OCI-LY1 (cell line): ENCODE results near the gene PRTN3.
A peak's percentile ranks its signal among the peaks of the same experiment; 100 is the strongest.

Experiments
- H2AFZ ChIP-seq: fragments of 200-600 bp; sonication (generic), shearing (Covaris generic); 2 replicates; pipeline ENCODE4 v1.6.0; 2014; ENCODE audit warnings: antibody characterized with exemption, mild to moderate bottlenecking, low read length
- H3F3A ChIP-seq: fragments of 200-600 bp; sonication (generic), shearing (Covaris generic); 2 replicates; pipeline ENCODE4 v1.6.0; 2014; ENCODE audit warnings: mild to moderate bottlenecking, antibody characterized with exemption, low read length, moderate library complexity; ENCODE audit not compliant: insufficient read depth
- H3K27ac ChIP-seq: fragments of 200-600 bp; sonication (generic); 2 replicates; pipeline ENCODE4 v1.5.1; 2014; ENCODE audit warnings: low read length, mixed run types, mild to moderate bottlenecking, low read depth; ENCODE audit not compliant: poor library complexity, severe bottlenecking
- H3K27me3 ChIP-seq: fragments of 200-600 bp; sonication (generic); 2 replicates; pipeline ENCODE4 v1.6.0; 2014; ENCODE audit warnings: antibody characterized with exemption, mild to moderate bottlenecking, low read length, moderate library complexity; ENCODE audit not compliant: insufficient read depth
- H3K36me3 ChIP-seq: fragments of 200-600 bp; sonication (generic); 2 replicates; pipeline ENCODE4 v1.6.1; 2014; ENCODE audit warnings: mild to moderate bottlenecking, antibody characterized with exemption, low read length, moderate library complexity, mixed read lengths; ENCODE audit not compliant: insufficient read depth
- H3K4me1 ChIP-seq: fragments of 200-600 bp; sonication (generic); 2 replicates; pipeline ENCODE4 v1.5.1; 2014; ENCODE audit warnings: mild to moderate bottlenecking, low read length, moderate library complexity; ENCODE audit not compliant: insufficient read depth, severe bottlenecking
- H3K4me2 ChIP-seq: fragments of 200-600 bp; sonication (generic), shearing (Covaris generic); 2 replicates; pipeline ENCODE4 v1.6.1; 2014; ENCODE audit warnings: low read length
- H3K4me3 ChIP-seq: fragments of 200-600 bp; sonication (generic); 2 replicates; pipeline ENCODE4 v1.5.1; 2014; ENCODE audit warnings: low read length, low read depth, mild to moderate bottlenecking, mixed read lengths; ENCODE audit not compliant: poor library complexity, severe bottlenecking
- H3K79me2 ChIP-seq: fragments of 200-600 bp; shearing (Covaris generic); 2 replicates; pipeline ENCODE4 v1.6.1; 2016; ENCODE audit warnings: mixed run types, low read length, mixed read lengths; ENCODE audit not compliant: insufficient read depth
- H3K9ac ChIP-seq: fragments of 200-600 bp; sonication (generic), shearing (Covaris generic); 2 replicates; pipeline ENCODE4 v1.6.1; 2014; ENCODE audit warnings: mild to moderate bottlenecking, low read length, mixed read lengths
- H3K9me2 ChIP-seq: fragments of 200-600 bp; sonication (generic), shearing (Covaris generic); 2 replicates; pipeline ENCODE4 v1.6.1; 2014; ENCODE audit warnings: low read depth, mild to moderate bottlenecking, low read length, mixed read lengths
- H3K9me3 ChIP-seq: fragments of 200-600 bp; shearing (Covaris generic); 2 replicates; pipeline ENCODE4 v1.6.1; 2014; ENCODE audit warnings: low read length, mixed read lengths
- H4K20me1 ChIP-seq: fragments of 200-600 bp; sonication (generic), shearing (Covaris generic); 2 replicates; pipeline ENCODE4 v1.6.0; 2016; ENCODE audit warnings: mild to moderate bottlenecking, low read length; ENCODE audit not compliant: insufficient read depth
- EZH2 ChIP-seq: fragments of 200-600 bp; sonication (generic), shearing (Covaris generic); IDR thresholded peaks from 2 replicates; pipeline ENCODE4 v1.8.0; 2017; ENCODE audit warnings: borderline replicate concordance, mixed run types, mild to moderate bottlenecking, antibody characterized with exemption, low read length, moderate library complexity, mixed read lengths
- TF ChIP-seq, protein P1 (sequence below): fragments of 200-600 bp; sonication (generic), shearing (Covaris generic); IDR thresholded peaks from 2 replicates; pipeline ENCODE4 v1.5.1; 2017; ENCODE audit warnings: mild to moderate bottlenecking, antibody characterized with exemption, low read length, moderate library complexity, mixed read lengths

PRTN3 gene

GRCh38 chr19:887599-887998 is 46.8 kb downstream of the PRTN3 start:
- no peak for TF ChIP-seq EZH2
- TF ChIP-seq, protein P1, sequence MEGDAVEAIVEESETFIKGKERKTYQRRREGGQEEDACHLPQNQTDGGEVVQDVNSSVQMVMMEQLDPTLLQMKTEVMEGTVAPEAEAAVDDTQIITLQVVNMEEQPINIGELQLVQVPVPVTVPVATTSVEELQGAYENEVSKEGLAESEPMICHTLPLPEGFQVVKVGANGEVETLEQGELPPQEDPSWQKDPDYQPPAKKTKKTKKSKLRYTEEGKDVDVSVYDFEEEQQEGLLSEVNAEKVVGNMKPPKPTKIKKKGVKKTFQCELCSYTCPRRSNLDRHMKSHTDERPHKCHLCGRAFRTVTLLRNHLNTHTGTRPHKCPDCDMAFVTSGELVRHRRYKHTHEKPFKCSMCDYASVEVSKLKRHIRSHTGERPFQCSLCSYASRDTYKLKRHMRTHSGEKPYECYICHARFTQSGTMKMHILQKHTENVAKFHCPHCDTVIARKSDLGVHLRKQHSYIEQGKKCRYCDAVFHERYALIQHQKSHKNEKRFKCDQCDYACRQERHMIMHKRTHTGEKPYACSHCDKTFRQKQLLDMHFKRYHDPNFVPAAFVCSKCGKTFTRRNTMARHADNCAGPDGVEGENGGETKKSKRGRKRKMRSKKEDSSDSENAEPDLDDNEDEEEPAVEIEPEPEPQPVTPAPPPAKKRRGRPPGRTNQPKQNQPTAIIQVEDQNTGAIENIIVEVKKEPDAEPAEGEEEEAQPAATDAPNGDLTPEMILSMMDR: no peak
- Histone ChIP-seq H3K4me2 (no peak overlapping the region), H2AFZ (no peak overlapping the region), H3K79me2 (no peaks in the 10 kb centered on the region), H3K27ac (no peak overlapping the region), H3K9me2 (no peaks in the 10 kb centered on the region), H3K27me3 (no peaks in the 10 kb centered on the region), H3K9me3 (no peaks in the 10 kb centered on the region), H3K4me1 (peaks cover 14% of the 10 kb centered on the region), H3K36me3 (peaks cover 43% of the 10 kb centered on the region), H3F3A (peaks cover 4% of the 10 kb centered on the region; the same call in 1 of the 2 replicates), H3K4me3 (no peak overlapping the region), H3K9ac (no peak overlapping the region), H4K20me1 (no peaks in the 10 kb centered on the region)

DNA sequence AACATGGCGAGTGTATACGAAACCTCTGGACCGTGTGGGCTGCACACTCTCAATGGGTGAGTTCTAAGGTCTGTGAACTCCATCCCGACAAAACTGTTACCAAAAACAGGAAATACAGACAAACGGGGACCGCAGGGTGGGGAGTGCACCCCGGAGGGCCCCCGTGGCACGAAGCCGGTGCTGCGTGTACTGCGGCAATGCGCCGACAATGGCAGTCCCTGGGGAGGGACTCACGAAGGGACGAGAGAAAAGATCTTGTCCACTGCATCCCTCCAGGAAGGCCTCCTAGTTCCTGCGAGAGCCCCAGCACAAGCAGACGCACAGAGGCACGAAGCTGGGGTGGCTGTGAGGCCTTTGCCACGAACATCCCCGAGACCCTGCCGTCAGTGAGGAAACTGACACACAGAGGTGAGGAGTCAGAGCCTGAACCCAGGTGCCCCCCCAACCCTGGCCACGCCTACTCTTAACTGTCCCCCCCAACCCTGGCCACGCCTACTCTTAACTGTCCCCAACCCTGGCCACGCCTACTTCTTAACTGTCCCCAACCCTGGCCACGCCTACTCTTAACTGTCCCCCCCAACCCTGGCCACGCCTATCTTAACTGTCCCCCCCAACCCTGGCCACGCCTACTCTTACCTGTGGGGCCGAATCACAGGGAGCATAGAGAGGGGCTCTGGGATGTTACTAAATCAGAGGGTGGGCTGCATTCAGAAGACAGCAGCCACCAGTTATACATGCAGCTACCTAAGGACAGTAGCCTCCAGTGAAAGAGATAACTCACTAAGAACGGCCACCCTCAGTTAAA is 48.0 kb downstream of the PRTN3 start:
- no peaks in the 10 kb centered on the region for H3K79me2 ChIP-seq
- H4K20me1 ChIP-seq: no peaks in the 10 kb centered on the region
- peaks cover 4% of the 10 kb centered on the region; the same call in 1 of the 2 replicates for H3F3A ChIP-seq
- peak overlapping the region; percentile 12; the same call in 1 of the 2 replicates for H3K4me2 ChIP-seq
- peaks cover 14% of the 10 kb centered on the region for H3K4me1 ChIP-seq
- TF ChIP-seq, protein P1: no peak
- no peak for TF ChIP-seq EZH2
- H3K9ac ChIP-seq: no peak overlapping the region
- peaks cover 33% of the 10 kb centered on the region for H3K36me3 ChIP-seq
- no peak overlapping the region for H2AFZ ChIP-seq
- H3K9me2 ChIP-seq: no peaks in the 10 kb centered on the region
- no peaks in the 10 kb centered on the region for H3K9me3 ChIP-seq
- no peak overlapping the region for H3K4me3 ChIP-seq
- peak overlapping the region; percentile 68 for H3K27ac ChIP-seq
- H3K27me3 ChIP-seq: no peaks in the 10 kb centered on the region

DNA sequence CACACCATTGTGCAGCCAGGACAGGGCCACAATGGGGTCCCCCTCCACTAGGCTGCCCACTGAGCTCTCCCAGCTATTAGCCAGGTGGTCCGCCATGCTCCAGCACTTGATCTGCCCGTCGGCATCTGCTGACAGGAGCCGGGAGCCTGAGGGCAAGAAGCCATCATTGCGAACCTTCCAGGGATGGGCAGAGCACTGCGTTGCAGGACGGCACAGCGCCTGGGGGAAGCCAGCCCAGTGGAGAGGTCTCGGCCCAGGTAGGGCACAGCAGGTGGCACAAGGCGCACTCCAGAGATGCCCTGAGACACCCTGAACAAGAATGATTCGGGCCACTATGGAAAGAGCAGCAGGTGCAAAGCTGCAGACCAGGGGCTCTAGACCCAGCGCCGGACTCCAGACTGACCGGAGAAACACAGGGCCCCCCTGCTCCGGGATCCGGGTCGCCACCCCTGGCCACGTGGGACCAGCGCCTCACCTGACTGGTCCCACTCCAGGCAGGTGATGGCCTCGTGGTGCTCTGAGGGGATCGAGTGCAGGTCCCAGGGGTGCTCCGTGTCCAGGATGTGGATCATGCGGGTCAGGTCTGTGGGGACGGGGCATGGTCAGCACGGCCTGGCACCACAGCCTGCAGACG is 49.0 kb downstream of the PRTN3 start:
- H4K20me1 ChIP-seq: no peaks in the 10 kb centered on the region

More for the DNA sequence above, 49.0 kb downstream of the PRTN3 start:
- no peak overlapping the region for H3K9ac ChIP-seq
- H3K4me3 ChIP-seq: no peak overlapping the region
- no peaks in the 10 kb centered on the region for H3K9me3 ChIP-seq
- H3K4me2 ChIP-seq: no peak overlapping the region
- H3K27me3 ChIP-seq: no peaks in the 10 kb centered on the region
- peaks cover 14% of the 10 kb centered on the region for H3K4me1 ChIP-seq
- H3K9me2 ChIP-seq: no peaks in the 10 kb centered on the region
- H3K36me3 ChIP-seq: peaks cover 28% of the 10 kb centered on the region
- TF ChIP-seq, protein P1: no peak
- TF ChIP-seq EZH2: no peak
- H3K79me2 ChIP-seq: no peaks in the 10 kb centered on the region
- no peak overlapping the region for H3K27ac ChIP-seq
- no peak overlapping the region for H2AFZ ChIP-seq
- peaks cover 4% of the 10 kb centered on the region; the same call in 1 of the 2 replicates for H3F3A ChIP-seq
